ENCODE results near the gene ACACA.
"Not testable (repeated sequence)": the region's sequence is repeated elsewhere in the genome, so short reads cannot be mapped to it uniquely, and the experiment has no call there.

Gene ACACA

DNA sequence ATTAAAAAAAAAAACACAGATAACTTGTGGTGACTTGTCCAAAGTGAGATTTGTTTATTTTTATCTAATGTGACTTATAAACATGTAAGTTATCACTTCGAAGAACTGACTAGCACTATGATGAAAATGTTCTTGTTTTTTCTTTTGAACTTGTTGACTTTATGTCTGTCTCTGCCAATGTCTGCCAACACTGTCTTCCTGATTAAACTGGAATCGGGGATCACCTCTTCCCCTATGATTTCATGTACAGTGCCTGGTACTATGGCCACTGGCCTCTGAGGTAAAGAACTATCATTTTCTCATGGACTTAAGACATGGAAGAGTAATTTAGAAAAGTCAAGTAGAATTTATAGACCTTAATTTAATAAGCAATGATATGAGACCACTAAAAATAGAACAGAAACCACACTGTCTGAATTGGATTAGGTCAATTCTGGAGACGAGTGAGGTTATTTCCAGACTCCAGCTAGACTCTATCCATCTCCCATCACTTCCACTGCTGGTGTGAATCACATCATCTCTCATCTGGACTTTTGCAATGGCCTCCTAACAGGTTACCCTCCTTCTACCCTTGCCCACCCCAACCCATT is 22.0 kb downstream of the ACACA start:
- no peaks in the 10 kb centered on the region for H3K27me3 Mint-ChIP-seq (ENCODE audit: low read depth)
- H3K4me1 Mint-ChIP-seq (ENCODE audit: low read depth) = peaks cover 2% of the 10 kb centered on the region
- no peak overlapping the region for H3K27ac Mint-ChIP-seq
- H3K4me3 Mint-ChIP-seq = no peak overlapping the region
- H3K36me3 Mint-ChIP-seq (ENCODE audit: low read depth) = no peaks in the 10 kb centered on the region
- H3K9me3 Mint-ChIP-seq = no peaks in the 10 kb centered on the region

DNA sequence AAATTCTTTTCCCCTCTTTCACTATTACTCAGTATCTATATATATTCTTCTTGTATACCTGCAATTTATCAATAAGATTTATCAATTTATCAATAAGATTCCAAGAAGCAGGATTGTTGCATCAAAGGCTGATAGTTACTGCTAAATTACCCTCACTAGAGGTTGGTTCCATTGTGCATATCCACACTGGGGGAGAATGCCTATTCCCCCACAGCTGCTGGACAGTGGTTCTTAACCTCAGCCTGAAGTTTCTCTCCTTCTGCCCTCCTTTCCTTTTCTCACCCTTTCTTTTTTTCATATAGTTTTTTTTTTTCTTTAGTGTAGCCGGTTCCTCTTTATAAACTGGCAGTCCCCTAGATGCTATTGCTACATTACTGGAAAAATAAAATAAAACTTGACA is 24.6 kb downstream of the ACACA start:
- no peak overlapping the region for H3K27ac Mint-ChIP-seq
- H3K4me3 Mint-ChIP-seq = no peak overlapping the region
- H3K9me3 Mint-ChIP-seq = no peaks in the 10 kb centered on the region
- H3K4me1 Mint-ChIP-seq (ENCODE audit: low read depth) = no peaks in the 10 kb centered on the region
- H3K27me3 Mint-ChIP-seq (ENCODE audit: low read depth) = no peaks in the 10 kb centered on the region
- no peaks in the 10 kb centered on the region for H3K36me3 Mint-ChIP-seq (ENCODE audit: low read depth)

- H3K4me1 Mint-ChIP-seq (ENCODE audit: low read depth) = peaks cover 9% of the 10 kb centered on the region
- no peaks in the 10 kb centered on the region for H3K9me3 Mint-ChIP-seq
- no peaks in the 10 kb centered on the region for H3K27me3 Mint-ChIP-seq (ENCODE audit: low read depth)
- no peaks in the 10 kb centered on the region for H3K36me3 Mint-ChIP-seq (ENCODE audit: low read depth)
- no peak within 1 kb of the TSS for H3K27ac Mint-ChIP-seq
- no peak within 1 kb of the TSS for H3K4me3 Mint-ChIP-seq
Measured at GRCh38 chr17:37375706-37376105, 30.9 kb downstream of the ACACA start, which contains the start of gene C17orf78. C17orf78 (plus strand) TSS chr17:37375985; CDS start chr17:37376093, 108 bp downstream.

GRCh38 chr17:37373530-37374159 is 33.0 kb downstream of the ACACA start:
- Mint-ChIP-seq H3K27ac (no peak overlapping the region), H3K4me3 (no peak overlapping the region), H3K9me3 (no peaks in the 10 kb centered on the region), H3K36me3 (ENCODE audit: low read depth) (no peaks in the 10 kb centered on the region), H3K27me3 (ENCODE audit: low read depth) (no peaks in the 10 kb centered on the region), H3K4me1 (ENCODE audit: low read depth) (peaks cover 9% of the 10 kb centered on the region)

DNA sequence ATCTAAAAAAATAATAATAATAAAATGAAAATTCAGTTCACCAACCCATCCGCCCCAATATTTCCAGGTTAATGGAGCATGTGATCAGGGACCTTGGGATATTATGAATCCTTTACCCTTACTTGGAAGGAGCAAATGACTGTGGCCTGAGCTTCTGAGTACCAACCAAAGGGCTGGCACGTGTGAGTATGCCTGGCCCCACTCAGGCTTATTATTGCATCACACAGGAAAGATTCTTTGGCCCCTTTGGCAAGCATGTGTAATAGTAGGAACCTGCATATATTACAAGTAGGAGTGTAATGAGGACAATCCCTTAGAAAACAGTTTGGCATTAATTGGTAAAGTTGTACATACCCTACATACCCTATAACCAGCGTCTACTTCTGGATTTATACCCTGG is 38.1 kb downstream of the ACACA start:
- H3K36me3 Mint-ChIP-seq (ENCODE audit: low read depth) = no peaks in the 10 kb centered on the region
- H3K27me3 Mint-ChIP-seq (ENCODE audit: low read depth) = no peaks in the 10 kb centered on the region
- H3K4me1 Mint-ChIP-seq (ENCODE audit: low read depth) = peaks cover 8% of the 10 kb centered on the region
- H3K27ac Mint-ChIP-seq = no peak overlapping the region
- H3K4me3 Mint-ChIP-seq = no peak overlapping the region
- no peaks in the 10 kb centered on the region for H3K9me3 Mint-ChIP-seq

DNA sequence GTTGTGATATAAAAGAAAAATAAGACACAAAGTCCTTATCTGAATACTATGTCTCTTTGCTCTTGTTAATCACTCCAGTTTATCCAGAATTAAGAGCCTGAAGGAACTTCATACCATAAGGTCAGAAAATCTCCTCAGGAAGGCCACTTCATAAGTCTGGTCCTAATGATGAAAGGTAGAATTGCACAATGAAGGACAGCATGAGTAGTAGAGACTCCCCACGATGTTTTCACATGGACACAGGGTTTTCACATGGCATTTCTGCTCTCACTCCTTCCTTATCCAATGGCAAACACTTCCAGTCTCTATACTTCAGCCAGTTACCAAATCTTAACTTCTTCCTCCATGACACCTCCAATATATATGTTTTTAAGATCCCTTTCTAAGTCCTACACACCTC is 41.0 kb downstream of the ACACA start:
- Mint-ChIP-seq H3K9me3 (no peaks in the 10 kb centered on the region), H3K36me3 (ENCODE audit: low read depth) (no peaks in the 10 kb centered on the region), H3K4me1 (ENCODE audit: low read depth) (no peaks in the 10 kb centered on the region), H3K27ac (no peak overlapping the region), H3K27me3 (ENCODE audit: low read depth) (no peaks in the 10 kb centered on the region), H3K4me3 (no peak overlapping the region)

- H3K27me3 Mint-ChIP-seq (ENCODE audit: low read depth) = no peaks in the 10 kb centered on the region
- no peaks in the 10 kb centered on the region for H3K36me3 Mint-ChIP-seq (ENCODE audit: low read depth)
- H3K9me3 Mint-ChIP-seq = no peaks in the 10 kb centered on the region
- H3K4me1 Mint-ChIP-seq (ENCODE audit: low read depth) = peaks cover 25% of the 10 kb centered on the region
- H3K27ac Mint-ChIP-seq = no peak overlapping the region
- H3K4me3 Mint-ChIP-seq = no peak overlapping the region
Measured at GRCh38 chr17:37361543-37361942, 45.1 kb downstream of the ACACA start.

DNA sequence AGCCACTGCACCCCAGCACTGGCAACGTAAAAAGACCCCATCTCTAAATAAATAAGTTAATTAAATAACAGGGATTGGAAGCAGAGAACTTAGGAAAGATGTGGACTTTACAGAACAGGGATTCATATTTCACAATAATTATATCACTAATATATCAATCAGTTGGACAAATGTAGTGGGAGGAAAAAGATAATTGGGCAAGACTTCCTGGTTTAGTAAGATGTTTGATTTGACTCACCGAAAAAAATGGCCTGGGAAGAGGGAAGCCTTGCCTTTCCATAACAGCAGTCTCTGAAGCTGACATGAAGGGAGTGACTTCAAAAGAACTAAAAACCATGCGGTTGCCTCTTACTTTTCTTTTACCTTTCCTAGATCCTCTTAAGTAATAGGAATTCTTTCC is 46.0 kb downstream of the ACACA start:
- Mint-ChIP-seq H3K4me1 (ENCODE audit: low read depth) (peaks cover 25% of the 10 kb centered on the region), H3K36me3 (ENCODE audit: low read depth) (no peaks in the 10 kb centered on the region), H3K9me3 (no peaks in the 10 kb centered on the region), H3K27ac (no peak overlapping the region), H3K4me3 (no peak overlapping the region), H3K27me3 (ENCODE audit: low read depth) (no peaks in the 10 kb centered on the region)

DNA sequence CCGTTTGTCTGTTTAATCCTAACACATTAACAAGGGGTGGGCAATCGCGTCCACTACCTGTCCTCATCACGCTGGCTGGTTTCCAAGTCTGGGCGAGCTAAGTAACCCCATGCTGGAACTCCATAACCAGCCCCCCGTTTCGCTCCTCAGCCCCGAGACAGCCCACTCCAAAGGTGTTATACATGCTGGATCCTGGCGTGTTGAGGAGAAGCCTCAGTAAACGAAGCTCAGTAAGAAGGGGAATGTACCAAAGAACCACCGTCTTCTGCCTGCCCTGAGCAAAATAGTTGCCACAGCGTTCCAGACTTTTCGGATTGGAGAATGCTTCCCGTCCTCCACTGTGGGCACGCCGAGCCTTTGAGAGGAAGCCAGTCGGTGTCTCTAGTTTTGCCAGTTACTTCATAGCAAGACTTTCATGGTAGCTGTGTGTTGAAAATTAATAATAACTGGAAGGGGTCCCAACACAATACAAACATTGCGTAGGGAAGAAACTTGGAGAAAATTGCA is 46.9 kb downstream of the ACACA start:
- H3K27me3 Mint-ChIP-seq (ENCODE audit: low read depth) = no peaks in the 10 kb centered on the region
- peak overlapping the region; percentile 69 for H3K27ac Mint-ChIP-seq
- H3K36me3 Mint-ChIP-seq (ENCODE audit: low read depth) = no peaks in the 10 kb centered on the region
- H3K4me1 Mint-ChIP-seq (ENCODE audit: low read depth) = peaks cover 25% of the 10 kb centered on the region
- H3K4me3 Mint-ChIP-seq = peak overlapping the region; percentile 64
- H3K9me3 Mint-ChIP-seq = no peaks in the 10 kb centered on the region

DNA sequence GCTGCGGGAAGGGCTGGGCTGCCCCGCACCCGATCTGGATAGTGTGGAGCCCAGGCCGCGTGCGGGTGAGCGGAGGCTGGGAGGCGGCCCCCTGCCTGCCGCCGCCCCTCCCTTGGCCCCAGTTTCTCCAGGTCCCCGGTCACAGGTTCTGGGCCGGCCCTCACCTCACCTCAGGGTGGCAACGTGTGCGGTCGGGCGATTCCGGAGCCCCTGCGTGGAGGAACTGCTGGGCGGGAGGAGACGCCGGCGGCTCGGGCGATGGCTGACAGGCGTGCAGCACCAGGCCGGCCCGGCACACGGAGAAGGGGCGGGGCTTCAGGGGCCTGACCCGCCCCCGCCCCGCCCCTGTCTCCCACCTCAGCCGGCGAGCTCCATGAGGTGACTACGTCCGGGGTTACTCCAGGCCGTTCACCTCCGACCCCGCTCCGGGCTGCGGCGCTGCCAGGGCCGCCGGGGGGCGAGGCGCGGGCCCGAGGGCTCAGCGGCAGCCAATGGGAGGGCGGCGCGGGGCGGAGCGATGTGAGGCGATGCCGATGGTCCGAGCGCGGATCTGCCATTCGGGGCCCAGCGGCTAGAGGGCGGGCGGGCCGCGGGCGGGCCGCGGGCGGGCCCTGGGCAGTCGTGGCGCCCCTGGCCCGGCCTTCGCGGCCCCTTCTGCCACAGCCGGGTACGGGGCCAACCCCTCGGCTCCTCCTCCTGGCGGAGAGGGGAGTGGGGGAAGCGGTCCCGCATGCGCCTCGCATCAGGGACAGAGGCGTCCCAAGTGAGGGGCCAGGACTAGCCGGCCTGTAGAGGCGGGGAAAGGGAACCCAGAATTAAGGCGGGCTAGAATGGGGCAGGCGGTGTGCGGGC is 47.6 kb downstream of the ACACA start:
- Mint-ChIP-seq H3K4me3 (peak overlapping the region; percentile 91), H3K27ac (peak overlapping the region; percentile 83), H3K27me3 (ENCODE audit: low read depth) (no peaks in the 10 kb centered on the region), H3K4me1 (ENCODE audit: low read depth) (peaks cover 28% of the 10 kb centered on the region), H3K9me3 (no peaks in the 10 kb centered on the region), H3K36me3 (ENCODE audit: low read depth) (no peaks in the 10 kb centered on the region)

GRCh38 chr17:37358098-37358829 is 48.4 kb downstream of the ACACA start:
- H3K4me1 Mint-ChIP-seq (ENCODE audit: low read depth) = peaks cover 28% of the 10 kb centered on the region

GRCh38 chr17:37356796-37357569 is 49.7 kb downstream of the ACACA start:
- Mint-ChIP-seq H3K4me1 (ENCODE audit: low read depth) (peaks cover 28% of the 10 kb centered on the region), H3K4me3 (peak overlapping the region; percentile 91)
- not testable (repeated sequence) for H3K36me3 Mint-ChIP-seq (ENCODE audit: low read depth); H3K9me3 Mint-ChIP-seq; H3K27ac Mint-ChIP-seq; H3K27me3 Mint-ChIP-seq (ENCODE audit: low read depth)

More at GRCh38 chr17:37358098-37358829, 48.4 kb downstream of the ACACA start:
- no peaks in the 10 kb centered on the region for H3K9me3 Mint-ChIP-seq
- no peaks in the 10 kb centered on the region for H3K36me3 Mint-ChIP-seq (ENCODE audit: low read depth)
- H3K27me3 Mint-ChIP-seq (ENCODE audit: low read depth) = no peaks in the 10 kb centered on the region
- peak overlapping the region; percentile 91 for H3K4me3 Mint-ChIP-seq
- H3K27ac Mint-ChIP-seq = peak overlapping the region; percentile 83

DNA sequence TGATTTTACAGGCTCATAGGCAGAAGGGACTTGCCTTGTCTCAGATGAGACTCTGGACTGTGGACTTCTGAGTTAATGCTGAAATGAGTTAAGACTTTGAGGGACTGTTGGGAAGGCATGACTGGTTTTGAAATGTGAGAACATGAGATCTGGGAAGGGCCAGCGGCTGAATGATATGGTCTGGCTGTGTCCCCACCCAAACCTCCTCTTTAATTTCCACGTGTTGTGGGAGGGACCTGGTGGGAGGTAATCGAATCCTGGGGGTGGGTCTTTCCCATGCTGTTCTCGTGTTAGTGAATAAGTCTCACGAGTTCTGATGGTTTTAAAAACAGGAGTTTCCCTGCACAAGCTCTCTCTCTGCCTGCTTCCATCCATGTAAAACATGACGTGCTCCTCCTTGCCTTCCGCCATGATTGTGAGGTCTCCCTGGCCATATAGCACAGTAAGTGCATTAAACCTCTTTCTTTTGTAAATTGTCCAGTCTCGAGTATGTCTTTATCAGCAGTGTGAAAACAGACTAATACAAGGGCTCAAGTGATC is 59.7 kb downstream of the ACACA start:
- H3K27ac Mint-ChIP-seq; H3K4me1 Mint-ChIP-seq (ENCODE audit: low read depth); H3K27me3 Mint-ChIP-seq (ENCODE audit: low read depth); H3K4me3 Mint-ChIP-seq; H3K9me3 Mint-ChIP-seq: not testable (repeated sequence)
- H3K36me3 Mint-ChIP-seq (ENCODE audit: low read depth) = peaks cover 22% of the 10 kb centered on the region

All from T-helper 1 cell treated with Interleukin-12 subunit alpha and Interleukin-12 subunit beta and Interleukin-4 antibody, amounts not matched to agents 30 μg/mL and 1 μg/mL, for 36 hours (primary cell).